NCI-H2171 treated with DMSO at 0.1 percent for 48 hours (cell line): ENCODE measurements around the gene GABPB1.
"Not testable (repeated sequence)": the region's sequence is repeated elsewhere in the genome, so short reads cannot be mapped to it uniquely, and the experiment has no call there.

ENCODE experiments used
- DNase-seq: peaks from one replicate; lab custom pipeline; 2025; lab: John Stamatoyannopoulos, UW

GABPB1 gene

DNA sequence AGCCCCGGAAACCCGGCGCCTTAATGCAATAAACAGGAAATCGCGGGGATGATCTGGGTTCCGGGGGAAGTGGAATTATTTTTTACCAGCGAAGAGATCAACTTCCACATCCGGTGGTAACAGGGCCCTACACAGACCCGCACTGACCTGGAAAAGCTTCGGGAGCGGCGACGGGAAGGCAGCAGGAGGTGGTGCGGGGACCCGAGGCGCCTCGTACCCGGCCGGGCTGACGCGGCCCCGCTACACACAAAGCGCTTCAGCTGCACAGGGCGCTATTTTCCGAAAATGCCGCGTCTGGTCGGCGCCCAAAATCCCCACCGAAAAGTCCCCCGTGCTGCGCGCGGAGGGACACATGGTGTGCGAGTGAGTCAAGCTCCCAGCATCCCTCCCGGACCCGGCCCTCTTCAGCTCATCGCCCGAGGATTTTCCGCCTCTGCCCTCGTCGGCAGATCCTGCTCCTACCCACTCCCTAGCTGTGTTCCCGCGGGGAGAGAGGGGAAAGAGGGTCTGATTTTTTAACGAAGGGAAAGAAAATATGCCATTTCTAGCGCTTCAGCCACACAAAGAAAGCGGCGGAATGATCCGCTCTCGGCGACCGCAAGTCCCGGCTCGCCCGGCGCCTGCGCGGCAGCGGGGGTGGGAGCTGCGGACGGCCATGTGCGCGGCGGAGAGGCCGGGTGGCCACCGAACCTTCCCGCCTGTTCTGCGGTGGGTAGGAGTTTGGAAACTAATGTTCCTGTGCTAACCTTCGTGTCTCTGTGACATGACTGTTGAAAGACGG is at the start of gene GABPB1:
Gene GABPB1 (minus strand): TSS at position 361 of the 781 bp plus-strand sequence. CDS start 45,400 bp downstream, outside the sequence.
- peak; percentile 90 for DNase-seq

DNA sequence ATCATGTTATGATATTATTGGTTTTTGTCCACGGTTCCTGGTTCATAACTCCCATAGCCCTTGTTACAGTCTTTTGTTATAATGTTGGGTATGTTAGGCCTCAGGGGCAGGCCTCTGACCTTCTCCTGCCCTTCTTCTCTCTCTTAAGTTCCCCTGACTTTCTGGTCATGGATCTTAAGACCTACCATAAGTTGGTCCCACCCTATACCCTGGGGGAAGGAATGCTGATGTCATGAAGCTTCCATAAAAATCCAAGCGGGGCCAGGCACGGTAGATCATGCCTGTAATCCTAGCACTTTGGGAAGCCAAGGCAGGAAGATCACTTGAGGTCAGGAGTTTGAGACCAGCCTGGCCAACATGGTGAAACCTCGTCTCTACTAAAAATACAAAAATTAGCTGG is 36.6 kb upstream of the GABPB1 start:
- DNase-seq: not testable (repeated sequence)

DNA sequence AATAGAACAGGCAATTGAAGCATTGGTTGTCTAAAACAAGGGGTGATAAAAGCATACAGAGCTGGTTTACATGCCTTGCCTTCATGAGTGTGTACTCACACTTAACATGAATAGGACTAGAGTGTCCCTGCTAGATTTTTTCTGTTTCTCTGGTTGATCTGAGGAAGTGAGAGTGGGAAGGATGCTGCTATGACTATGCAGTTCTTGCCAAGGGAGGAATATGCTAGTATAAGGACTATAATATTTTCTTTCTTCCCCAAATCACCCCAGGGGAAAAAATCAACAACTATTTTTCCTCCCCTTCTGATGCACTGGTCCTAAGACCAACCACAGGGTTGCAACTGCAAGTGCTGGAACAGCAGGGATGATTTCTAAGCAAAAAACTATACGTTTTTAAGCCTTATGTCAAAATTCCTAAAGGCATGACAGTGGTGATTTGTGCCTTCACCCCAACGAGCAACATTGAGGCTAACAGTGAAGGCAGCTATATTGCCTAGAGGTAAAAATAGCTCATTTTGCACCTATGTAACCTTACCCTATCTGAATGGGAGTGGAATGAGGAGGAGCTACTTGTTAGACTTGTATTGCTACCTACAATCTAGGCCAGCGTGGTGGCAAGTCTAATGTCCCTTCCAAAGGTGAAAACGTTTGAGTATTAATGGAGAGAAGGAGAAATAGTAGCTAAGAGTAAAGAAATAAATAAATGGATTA is 35.7 kb upstream of the GABPB1 start:
- DNase-seq: no peak

- DNase-seq: not testable (repeated sequence)
These were observed 27.4 kb upstream of the GABPB1 start for GRCh38 chr15:50382408-50382807.

GRCh38 chr15:50381438-50381837 is 26.4 kb upstream of the GABPB1 start:
- DNase-seq: no peak

DNA sequence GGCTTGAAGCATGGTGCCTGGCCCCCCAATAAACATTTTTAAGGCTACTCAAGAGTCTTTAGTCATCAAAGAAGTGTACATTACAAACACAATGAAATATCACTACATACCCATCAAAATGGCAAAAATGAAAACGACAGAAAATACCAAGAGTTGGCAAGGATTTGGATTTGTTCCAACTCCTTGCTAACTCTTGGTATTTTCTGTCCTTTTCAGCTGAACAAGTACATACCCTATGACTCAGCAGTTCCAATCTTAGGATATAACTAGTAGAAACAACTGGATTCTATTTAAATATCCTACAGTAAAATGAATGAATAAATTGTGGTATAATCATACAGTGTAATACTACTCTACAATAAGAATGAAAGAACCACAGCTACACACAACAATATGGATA is 25.1 kb upstream of the GABPB1 start:
- DNase-seq: no peak

DNA sequence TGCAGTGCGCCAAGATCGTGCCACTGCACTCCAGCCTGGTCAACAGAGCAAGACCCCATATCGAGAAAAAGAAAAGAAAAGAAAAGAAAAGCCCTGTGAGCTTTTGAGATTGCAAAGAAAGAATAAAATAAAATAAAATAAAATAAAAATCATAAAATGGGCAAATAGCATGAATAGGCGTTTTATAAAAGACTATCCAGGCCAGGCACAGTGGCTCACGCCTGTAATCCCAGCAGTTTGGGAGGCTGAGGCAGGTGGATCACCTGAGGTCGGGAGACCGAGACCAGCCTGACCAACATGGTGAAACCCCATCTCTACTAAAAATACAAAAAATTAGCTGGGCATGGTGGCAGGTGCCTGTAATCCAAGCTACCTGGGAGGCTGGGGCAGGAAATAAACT is 24.4 kb upstream of the GABPB1 start:
- not testable (repeated sequence) for DNase-seq

GRCh38 chr15:50378776-50379175 is 23.8 kb upstream of the GABPB1 start:
- DNase-seq: no peak

DNA sequence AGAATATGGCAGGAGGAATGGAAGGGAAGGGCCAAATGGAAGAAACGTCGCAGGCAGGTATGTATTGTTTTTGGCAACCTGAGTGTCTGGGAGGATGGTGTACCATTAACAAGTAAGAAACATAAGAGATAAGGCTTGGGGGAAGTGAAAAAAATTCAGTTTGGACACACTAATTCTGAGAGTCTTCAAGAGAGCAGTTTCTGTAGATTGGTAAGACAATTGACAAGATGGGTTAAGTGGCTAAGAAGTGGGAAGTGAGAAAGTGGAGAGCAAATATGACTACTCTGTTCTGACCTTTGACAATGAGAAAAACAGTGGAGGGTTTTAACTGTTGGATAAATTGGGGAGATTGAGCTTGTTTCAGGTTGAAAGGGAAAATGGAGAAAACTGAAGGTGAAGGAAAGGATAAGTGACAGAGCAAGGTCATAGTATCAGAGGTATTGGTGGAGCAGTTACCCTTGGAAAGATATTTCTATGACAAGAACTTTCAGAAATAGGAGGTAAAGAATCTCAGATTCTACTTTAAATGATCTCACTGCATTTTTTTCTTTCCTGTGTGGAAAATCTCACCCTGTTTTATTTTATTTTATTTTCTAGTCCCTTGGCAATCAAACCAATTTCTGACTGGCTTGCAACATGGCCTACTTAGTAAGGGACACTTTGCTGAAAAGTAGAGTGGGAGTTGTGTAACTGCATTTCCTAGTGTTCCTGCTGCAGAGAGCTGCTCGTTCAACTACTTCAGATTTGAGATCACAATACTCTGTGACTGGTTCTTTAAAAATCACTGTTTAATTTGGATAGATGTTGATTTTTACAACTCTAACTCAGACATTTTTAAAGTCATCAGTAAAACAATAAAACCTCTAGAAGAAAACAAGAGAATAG is 23.1 kb upstream of the GABPB1 start:
- DNase-seq: no peak

DNA sequence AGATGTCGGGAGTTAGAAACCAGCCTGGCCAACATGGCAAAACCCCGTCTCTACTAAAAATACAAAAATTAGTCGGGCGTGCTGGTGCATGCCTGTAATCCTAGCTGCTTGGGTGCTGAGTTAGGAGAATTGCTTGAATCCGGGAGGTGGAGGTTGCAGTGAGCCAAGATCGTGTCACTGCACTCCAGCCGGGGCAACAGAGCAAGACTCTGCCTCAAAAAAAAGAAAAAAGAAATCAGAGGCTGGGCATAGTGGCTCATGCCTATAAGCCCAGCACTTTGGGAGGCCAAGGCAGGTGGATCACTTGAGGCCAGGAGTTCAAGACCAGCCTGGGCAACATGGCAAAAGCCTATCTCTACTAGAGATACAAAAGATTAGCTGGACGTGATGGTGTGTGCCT is 14.6 kb upstream of the GABPB1 start:
- DNase-seq: not testable (repeated sequence)

DNA sequence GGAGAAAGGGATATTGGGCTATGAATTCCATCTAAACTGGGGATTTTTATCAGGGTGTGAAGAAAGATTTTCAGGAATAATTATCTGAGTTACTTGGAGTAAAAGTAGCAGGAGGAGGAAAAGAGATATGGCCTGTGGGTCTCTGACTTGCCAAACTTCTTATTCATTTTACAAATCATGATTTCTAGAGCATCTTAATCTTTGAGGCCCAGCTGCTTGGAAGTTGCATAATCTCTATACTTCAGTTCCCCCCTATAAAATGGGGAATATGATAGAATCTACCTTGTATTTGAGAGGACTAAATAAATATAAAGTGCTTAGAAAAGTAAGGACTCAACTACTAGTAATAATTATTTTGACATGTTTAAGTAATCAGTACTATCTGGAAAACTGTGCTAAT is 11.0 kb upstream of the GABPB1 start:
- DNase-seq: no peak

GRCh38 chr15:50365570-50365969 is 10.6 kb upstream of the GABPB1 start:
- DNase-seq: no peak

DNA sequence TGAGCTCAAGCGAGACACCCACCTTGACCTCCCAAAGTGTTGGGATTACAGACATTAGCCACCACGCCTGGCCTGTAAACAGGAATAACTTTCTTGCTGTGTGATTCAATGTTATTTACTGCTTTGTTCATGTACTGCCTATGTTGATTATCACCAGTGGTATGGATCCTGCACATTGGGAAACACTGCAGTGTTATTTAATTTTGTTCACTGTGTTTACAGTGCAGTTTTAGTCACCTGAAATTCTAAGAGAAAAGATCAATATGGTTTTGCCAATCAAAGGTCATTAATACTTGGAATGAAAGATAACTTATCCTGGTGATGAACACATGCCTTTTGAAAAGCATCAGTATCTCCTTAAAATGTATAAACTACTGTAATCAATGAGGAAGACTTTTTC is 8.6 kb upstream of the GABPB1 start:
- no peak for DNase-seq

DNA sequence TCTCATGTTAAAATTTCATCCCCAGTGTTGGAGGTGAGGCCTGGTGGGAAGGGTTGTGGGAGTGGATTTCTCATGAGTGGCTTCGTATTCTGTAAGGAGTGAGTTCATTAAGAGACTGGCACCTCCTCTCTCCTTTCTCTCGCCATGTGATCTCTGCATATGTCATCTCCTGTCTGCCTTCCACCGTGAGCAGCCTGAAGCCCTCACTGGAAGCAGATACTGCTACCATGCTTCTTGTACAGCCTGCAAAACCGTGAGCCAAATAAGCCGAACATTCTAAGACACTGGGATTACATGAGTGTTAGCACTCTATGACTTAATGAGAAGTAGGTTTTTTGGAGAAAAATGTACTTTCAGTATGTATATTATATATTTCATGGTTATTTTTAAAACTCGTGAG is 6.8 kb upstream of the GABPB1 start:
- DNase-seq: no peak

GRCh38 chr15:50358845-50359244 is 3.8 kb upstream of the GABPB1 start:
- peak; percentile 15 for DNase-seq

DNA sequence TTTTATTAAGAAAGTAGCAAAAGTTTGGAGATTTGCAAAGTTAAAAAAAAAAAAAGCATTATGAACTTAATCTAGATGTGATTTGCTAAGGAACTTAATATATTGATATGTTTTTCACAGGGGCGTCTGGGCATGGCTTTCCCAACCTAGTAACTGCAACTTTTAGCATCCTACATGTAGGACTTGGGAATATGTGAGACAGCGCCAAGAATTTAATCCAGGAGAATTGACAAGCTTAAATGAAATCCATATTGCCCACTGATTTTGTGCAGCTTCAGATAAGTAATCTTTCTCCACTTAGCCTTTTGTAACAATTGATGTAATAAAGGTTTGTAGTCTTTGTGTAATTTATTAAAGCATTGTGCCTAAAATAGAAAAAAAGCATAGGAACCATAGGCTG is 982 bp upstream of the GABPB1 start:
- DNase-seq: no peak

DNA sequence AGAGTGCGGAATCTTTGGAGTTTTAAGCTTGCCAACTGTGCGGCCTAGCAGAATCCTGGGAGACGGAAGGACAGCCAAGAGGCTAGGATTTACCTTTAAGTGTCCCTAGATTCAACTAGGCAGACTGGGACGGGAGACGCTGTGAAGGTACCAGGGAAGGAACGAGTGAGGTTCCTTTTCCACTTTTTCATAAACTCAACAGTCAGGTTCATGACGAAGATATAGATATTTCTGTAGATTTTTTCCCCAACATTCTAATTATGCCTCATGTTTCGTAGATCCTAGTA is 564 bp upstream of the GABPB1 start:
- no peak for DNase-seq

- peak; percentile 55 for DNase-seq
These were observed 792 bp downstream of the GABPB1 start for GRCh38 chr15:50353975-50354837.

- DNase-seq: no peak
These were observed 1.6 kb downstream of the GABPB1 start for GRCh38 chr15:50353251-50353974.

DNA sequence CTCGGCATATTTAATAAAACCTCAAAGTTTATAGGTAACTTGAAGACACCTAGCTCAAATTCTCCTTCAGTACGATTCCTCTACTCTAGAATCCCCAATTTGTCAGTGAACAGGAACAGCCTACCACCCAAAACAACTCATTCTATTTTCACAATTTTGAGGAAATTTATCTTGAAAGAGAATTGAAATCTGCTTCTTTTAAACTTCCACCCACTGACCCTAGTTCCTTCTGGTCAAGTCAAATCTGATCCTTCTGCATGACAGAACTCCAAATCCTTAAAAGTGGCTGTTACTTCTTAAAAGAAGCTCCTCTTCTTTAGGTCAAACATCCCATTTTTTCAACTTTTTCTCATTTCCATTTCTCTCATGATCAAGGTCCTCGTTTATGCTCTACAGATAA is 4.4 kb downstream of the GABPB1 start:
- no peak for DNase-seq

DNA sequence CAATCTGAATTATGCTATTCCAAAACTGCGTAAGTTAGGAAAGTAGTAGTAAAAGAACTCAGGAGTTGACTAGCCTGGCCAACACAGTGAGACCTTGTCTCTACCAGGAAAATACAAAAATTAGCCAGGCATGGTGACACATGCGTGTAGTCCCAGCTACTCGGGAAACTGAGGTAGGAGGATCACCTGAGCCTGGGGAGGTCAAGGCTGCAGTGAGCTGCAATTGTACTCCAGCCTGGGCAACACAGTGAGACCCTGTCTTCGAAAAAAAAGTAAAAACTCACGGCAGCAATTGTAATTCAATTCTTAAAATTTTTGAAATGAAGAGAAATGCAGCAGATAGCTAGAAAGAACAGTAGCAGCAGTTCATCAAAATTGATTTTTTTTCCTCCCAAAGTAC is 9.7 kb downstream of the GABPB1 start:
- no peak for DNase-seq
